Measurements from ENCODE around the gene HSPA9.
A peak's percentile ranks its signal among the peaks of the same experiment; 100 is the strongest.
"Not testable (repeated sequence)": the region's sequence is repeated elsewhere in the genome, so short reads cannot be mapped to it uniquely, and the experiment has no call there.

Gene HSPA9

DNA sequence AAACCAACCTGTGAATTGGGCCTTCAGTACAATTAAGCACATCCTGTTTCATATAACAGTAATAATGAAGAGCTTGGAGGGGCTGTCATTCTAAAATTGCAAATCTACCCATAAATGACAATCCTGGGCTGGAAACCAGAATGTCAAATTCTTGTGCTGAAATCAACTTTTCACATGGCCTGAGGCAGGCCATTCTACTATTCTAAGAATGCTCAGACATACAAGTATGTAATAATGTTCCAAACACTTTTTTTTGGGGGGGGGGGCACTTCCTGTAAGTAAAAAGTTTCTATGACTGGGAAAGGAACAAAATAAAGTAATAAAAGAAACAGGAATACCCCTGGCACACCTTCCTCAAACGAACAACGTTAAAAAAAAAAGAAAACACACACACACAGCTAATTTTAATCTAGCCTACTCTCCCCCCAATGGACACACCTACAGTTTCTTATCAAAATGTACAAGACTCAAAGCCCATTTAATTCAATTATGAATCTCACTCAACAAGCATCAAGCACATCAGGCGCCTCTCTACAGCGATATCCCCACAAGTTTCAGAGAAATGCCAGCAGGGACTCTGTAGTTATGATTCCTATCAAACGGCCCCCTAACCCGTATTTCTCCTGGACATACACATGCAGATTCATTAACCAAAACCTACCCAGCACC lies 33.6 kb downstream of the HSPA9 start:
- in situ Hi-C loops (cut with MboI; ENCODE audit: low pct_unique_long_range_greater_than_20kb, low sequenced_read_pairs) = no loop called here
- DNase-seq = no peak

DNA sequence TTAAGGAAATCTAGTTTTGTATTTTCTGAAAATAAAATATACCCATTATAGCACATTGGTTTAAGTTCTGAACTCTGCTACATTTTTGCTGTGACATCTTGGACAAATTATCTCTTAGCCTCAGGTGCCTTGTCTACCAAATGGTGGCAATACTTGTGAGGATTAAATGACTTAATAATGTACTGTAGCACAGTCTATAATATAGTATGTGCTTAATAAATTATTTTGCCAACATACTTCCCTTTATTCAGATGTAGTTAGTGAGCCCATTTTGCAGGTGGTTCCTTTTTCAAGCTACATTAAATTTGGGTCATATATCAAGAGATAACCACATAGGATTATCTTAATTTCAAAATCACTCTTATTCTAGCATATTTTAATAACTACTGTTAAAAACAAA lies 35.4 kb downstream of the HSPA9 start:
- DNase-seq = no peak
- in situ Hi-C loops (cut with MboI; ENCODE audit: low pct_unique_long_range_greater_than_20kb, low sequenced_read_pairs) = no loop called here

DNA sequence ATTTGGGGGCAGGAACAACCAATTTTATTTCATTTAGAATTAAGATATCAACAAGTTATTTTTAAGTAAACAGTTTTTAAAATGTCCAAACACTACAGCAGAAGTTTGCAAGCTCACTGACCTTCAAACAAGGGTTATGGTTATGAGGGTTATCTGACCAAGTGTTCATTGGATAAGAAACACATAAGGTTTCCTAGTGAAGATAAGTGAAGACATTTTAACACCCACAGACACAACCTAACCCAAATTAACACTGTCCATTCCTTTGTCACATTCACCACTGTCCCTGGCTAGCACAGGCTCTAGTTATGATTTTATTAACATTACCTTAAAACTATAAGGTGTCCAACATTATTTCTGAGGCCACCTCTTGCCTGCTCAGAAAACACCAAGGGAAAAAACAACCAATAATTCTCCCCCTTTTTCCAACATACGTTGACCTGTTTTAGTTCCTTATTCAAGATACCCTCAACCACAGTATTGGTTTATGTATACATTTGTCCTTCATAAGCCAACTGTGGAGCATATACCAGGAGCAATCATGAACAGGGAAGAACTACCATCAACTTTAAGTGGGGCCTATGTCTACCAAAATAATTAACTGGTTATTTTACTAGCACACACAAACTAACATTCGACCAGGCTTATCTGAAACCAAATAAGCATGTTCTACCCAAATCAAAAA lies 36.1 kb downstream of the HSPA9 start:
- no peak for DNase-seq
- in situ Hi-C loops (cut with MboI; ENCODE audit: low pct_unique_long_range_greater_than_20kb, low sequenced_read_pairs) = no loop called here

GRCh38 chr5:138536665-138537315 lies 38.4 kb downstream of the HSPA9 start:
- in situ Hi-C loops (cut with MboI; ENCODE audit: low pct_unique_long_range_greater_than_20kb, low sequenced_read_pairs) = no loop called here
- peak; percentile 50 for DNase-seq

DNA sequence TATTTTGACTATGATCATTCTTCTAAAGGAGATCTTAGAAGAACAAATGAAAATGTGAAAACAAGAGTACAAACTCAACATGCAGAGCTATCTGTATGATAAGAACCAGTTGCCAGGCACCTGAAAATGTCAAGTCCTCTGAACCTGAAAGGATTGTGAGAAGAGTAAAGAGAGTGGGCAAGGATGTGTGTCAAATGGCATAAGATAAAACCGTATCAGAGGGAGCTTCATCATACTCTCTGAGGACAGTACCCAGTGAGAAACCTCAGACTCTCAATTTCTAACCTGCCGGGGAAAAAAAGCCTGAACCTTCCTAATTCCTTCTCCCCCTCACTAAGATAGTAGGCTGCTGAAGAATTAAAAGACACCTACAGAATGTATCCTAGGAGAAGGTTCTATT lies 39.0 kb downstream of the HSPA9 start:
- in situ Hi-C loops (cut with MboI; ENCODE audit: low pct_unique_long_range_greater_than_20kb, low sequenced_read_pairs) = no loop called here
- no peak for DNase-seq

- DNase-seq = no peak
- in situ Hi-C loops (cut with MboI; ENCODE audit: low pct_unique_long_range_greater_than_20kb, low sequenced_read_pairs) = no loop called here
Measured at GRCh38 chr5:138533973-138534941, 40.9 kb downstream of the HSPA9 start.

GRCh38 chr5:138529812-138530211 lies 45.4 kb downstream of the HSPA9 start:
- DNase-seq = no peak
- in situ Hi-C loops (cut with MboI; ENCODE audit: low pct_unique_long_range_greater_than_20kb, low sequenced_read_pairs) = no loop called here

- in situ Hi-C loops (cut with MboI; ENCODE audit: low pct_unique_long_range_greater_than_20kb, low sequenced_read_pairs) = no loop called here
- no peak for DNase-seq
Measured at GRCh38 chr5:138528744-138529469, 46.3 kb downstream of the HSPA9 start.

DNA sequence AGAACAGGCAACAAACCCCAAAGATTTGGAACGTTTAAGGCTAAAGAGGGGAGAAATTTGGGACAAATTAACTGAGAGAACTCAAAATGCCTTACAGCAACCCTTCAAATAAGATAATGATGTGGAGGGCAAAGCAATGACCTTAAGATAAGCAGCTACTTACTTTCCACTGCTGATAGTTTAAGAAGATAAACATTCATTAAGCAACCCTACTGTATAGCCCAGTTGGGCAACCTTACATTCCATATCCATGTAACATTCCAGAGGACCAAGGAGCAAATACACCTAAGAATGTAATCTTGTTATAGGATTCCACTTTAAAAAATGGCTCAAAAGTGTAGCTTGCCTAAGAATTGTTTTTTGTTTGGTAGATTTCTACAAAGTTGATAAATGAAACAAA lies 47.0 kb downstream of the HSPA9 start:
- in situ Hi-C loops (cut with MboI; ENCODE audit: low pct_unique_long_range_greater_than_20kb, low sequenced_read_pairs) = no loop called here
- DNase-seq = no peak

DNA sequence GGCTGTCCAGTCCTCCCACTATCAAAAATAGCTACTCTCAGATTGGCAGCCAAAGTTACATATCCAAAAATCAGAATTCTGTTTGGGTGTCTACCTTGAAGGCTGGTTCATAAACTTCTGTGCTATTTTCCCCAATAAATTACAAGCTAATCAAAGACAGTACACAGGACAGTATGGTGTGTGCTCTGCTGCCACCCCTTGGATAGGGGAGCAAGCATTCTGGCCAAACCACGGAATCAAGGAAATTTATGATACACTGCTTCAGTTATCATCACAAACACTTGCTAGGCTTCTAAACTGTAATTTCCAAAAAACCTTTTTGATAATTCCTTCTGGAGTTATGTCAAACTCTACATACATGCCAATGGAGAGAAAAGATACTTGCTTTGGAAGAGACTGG lies 48.0 kb downstream of the HSPA9 start:
- in situ Hi-C loops (cut with MboI; ENCODE audit: low pct_unique_long_range_greater_than_20kb, low sequenced_read_pairs) = no loop called here

DNA sequence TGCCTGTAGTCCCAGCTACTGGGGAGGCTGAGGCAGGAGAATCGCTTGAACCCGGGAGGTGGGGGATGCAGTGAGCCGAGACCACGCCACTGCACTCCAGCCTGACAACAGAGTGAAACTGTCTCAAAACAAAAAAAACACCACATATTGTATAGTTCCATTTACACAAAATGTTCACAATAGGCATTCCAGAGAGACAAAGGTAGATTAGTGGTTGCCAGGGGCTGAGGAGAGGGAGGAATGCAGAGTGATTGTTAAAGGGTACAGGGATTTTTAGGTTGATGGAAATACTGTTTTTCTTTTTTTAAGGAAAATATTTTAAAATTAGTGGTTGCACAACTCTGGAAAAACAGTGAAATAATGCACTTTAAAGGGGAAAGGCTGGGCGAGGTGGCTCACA lies 51.8 kb downstream of the HSPA9 start:
- in situ Hi-C loops (cut with MboI; ENCODE audit: low pct_unique_long_range_greater_than_20kb, low sequenced_read_pairs) = no loop called here
- DNase-seq = no peak

More for the DNA sequence above, 48.0 kb downstream of the HSPA9 start:
- DNase-seq = no peak

- no peak for DNase-seq
- in situ Hi-C loops (cut with MboI; ENCODE audit: low pct_unique_long_range_greater_than_20kb, low sequenced_read_pairs) = no loop called here
Measured at GRCh38 chr5:138520971-138521370, 54.2 kb downstream of the HSPA9 start.

DNA sequence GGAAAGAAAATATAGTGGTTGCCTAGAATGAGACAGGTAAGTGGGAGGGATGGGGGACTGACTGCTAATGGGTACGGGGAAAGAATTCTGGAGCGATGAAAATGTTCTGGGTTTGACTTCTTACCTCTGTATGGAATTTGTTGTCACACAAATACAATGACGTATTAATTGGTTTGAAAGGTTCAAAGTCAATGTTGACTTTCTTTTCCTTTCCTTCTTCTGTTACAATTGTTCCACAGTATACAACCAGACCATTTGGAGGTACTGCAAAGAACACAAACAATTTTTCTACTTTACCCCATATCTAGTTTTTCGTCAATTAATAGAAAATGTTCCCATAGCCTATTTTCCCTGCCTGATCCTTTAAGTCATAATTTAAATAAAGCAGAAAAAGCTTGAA lies 57.8 kb downstream of the HSPA9 start:
- DNase-seq = no peak
- in situ Hi-C loops (cut with MboI; ENCODE audit: low pct_unique_long_range_greater_than_20kb, low sequenced_read_pairs) = no loop called here

GRCh38 chr5:138515556-138516245 lies 59.5 kb downstream of the HSPA9 start:
- no peak for DNase-seq
- in situ Hi-C loops (cut with MboI; ENCODE audit: low pct_unique_long_range_greater_than_20kb, low sequenced_read_pairs) = no loop called here

- in situ Hi-C loops (cut with MboI; ENCODE audit: low pct_unique_long_range_greater_than_20kb, low sequenced_read_pairs) = no loop called here
- DNase-seq = no peak
Measured at GRCh38 chr5:138514021-138514420, 61.2 kb downstream of the HSPA9 start.

DNA sequence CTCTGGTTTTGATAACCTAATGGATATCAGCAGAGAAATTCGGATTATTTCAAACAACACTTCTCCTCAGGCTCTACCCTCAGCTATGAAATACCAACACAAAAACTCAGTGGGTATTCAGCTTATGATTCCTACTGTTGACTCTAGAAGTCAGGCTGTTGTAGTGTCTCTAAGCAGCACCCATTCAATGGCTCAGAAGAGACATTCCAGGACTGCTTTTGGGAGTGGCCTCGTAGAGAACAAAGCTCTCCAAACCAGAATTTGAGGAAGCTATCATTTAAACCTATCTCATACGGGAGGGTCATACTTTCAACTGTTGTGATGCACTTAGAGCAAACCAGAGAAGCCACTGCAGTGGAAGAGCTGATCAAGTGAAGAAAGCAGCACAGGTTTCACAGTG lies 66.2 kb downstream of the HSPA9 start:
- no peak for DNase-seq
- in situ Hi-C loops (cut with MboI; ENCODE audit: low pct_unique_long_range_greater_than_20kb, low sequenced_read_pairs) = no loop called here

GRCh38 chr5:138507485-138507884 lies 67.7 kb downstream of the HSPA9 start:
- DNase-seq; in situ Hi-C loops (cut with MboI; ENCODE audit: low pct_unique_long_range_greater_than_20kb, low sequenced_read_pairs): not testable (repeated sequence)

Measured in KBM-7 (cell line).